Measurements from ENCODE around the gene TMEM72. TPM values are rescaled to one million over a fixed set of nuclear protein-coding genes. Genes with fewer than 3 reads are reported as not detected.
A peak's percentile ranks its signal among the peaks of the same experiment; 100 is the strongest.

The TMEM72 gene
- total RNA-seq, result not detected in 2 replicates

- H3K4me2 ChIP-seq (ENCODE audit: insufficient read depth, low read length), result no peak within 1 kb of the TSS
- no peaks in the 10 kb centered on the region for H4K20me1 ChIP-seq (ENCODE audit: insufficient read depth, low read length)
- no peak for TF ChIP-seq CTCF (IDR thresholded peaks at IDR 0.05; ENCODE audit: extremely low read depth, low read depth, low read length)
- no peaks in the 10 kb centered on the region for H3K4me1 ChIP-seq (ENCODE audit: insufficient read depth, low read length)
- no peak for DNase-seq (ENCODE audit: insufficient read length, low spot score, missing footprints)
- no peak within 1 kb of the TSS for H3K4me3 ChIP-seq (ENCODE audit: insufficient read depth, low read length)
- H3K79me2 ChIP-seq (ENCODE audit: insufficient read depth, low read length), result no peaks in the 10 kb centered on the region
- peaks cover 23% of the 10 kb centered on the region for H3K27me3 ChIP-seq (ENCODE audit: insufficient read depth, low read length)
- no peak within 1 kb of the TSS for H3K27ac ChIP-seq (ENCODE audit: low read depth, low read length)
- no peak within 1 kb of the TSS for H2AFZ ChIP-seq (ENCODE audit: low read length)
- no peaks in the 10 kb centered on the region for H3K36me3 ChIP-seq (ENCODE audit: insufficient read depth, low read length)
- no peaks in the 10 kb centered on the region for H3K9me3 ChIP-seq (ENCODE audit: low read depth, low read length)
These were observed at the start of gene TMEM72 for GRCh38 chr10:44911081-44911540. TMEM72 (plus strand) TSS chr10:44911337; CDS start chr10:44911513, 176 bp downstream.

GRCh38 chr10:44862006-44862751 lies 49.0 kb upstream of the TMEM72 start:
- Histone ChIP-seq H3K27ac (ENCODE audit: low read depth, low read length) (peak overlapping the region; percentile 84), H3K4me3 (ENCODE audit: insufficient read depth, low read length) (no peak overlapping the region), H3K79me2 (ENCODE audit: insufficient read depth, low read length) (no peaks in the 10 kb centered on the region), H3K36me3 (ENCODE audit: insufficient read depth, low read length) (no peaks in the 10 kb centered on the region), H3K4me2 (ENCODE audit: insufficient read depth, low read length) (no peak overlapping the region), H4K20me1 (ENCODE audit: insufficient read depth, low read length) (no peaks in the 10 kb centered on the region), H3K9me3 (ENCODE audit: low read depth, low read length) (no peaks in the 10 kb centered on the region), H3K4me1 (ENCODE audit: insufficient read depth, low read length) (peaks cover 41% of the 10 kb centered on the region), H2AFZ (ENCODE audit: low read length) (peak overlapping the region; percentile 5), H3K27me3 (ENCODE audit: insufficient read depth, low read length) (peaks cover 2% of the 10 kb centered on the region)
- DNase-seq (ENCODE audit: insufficient read length, low spot score, missing footprints), result no peak
- no peak for TF ChIP-seq CTCF (IDR thresholded peaks at IDR 0.05; ENCODE audit: extremely low read depth, low read depth, low read length)

- no peak overlapping the region for H3K4me3 ChIP-seq (ENCODE audit: insufficient read depth, low read length)
- H3K4me2 ChIP-seq (ENCODE audit: insufficient read depth, low read length), result no peak overlapping the region
- no peak overlapping the region for H3K27ac ChIP-seq (ENCODE audit: low read depth, low read length)
- peaks cover 2% of the 10 kb centered on the region for H3K27me3 ChIP-seq (ENCODE audit: insufficient read depth, low read length)
- peaks cover 34% of the 10 kb centered on the region for H3K4me1 ChIP-seq (ENCODE audit: insufficient read depth, low read length)
- no peaks in the 10 kb centered on the region for H3K79me2 ChIP-seq (ENCODE audit: insufficient read depth, low read length)
- no peak for TF ChIP-seq CTCF (IDR thresholded peaks at IDR 0.05; ENCODE audit: extremely low read depth, low read depth, low read length)
- H3K36me3 ChIP-seq (ENCODE audit: insufficient read depth, low read length), result no peaks in the 10 kb centered on the region
- H2AFZ ChIP-seq (ENCODE audit: low read length), result no peak overlapping the region
- H4K20me1 ChIP-seq (ENCODE audit: insufficient read depth, low read length), result no peaks in the 10 kb centered on the region
- no peak for DNase-seq (ENCODE audit: insufficient read length, low spot score, missing footprints)
- no peaks in the 10 kb centered on the region for H3K9me3 ChIP-seq (ENCODE audit: low read depth, low read length)
These were observed 48.2 kb upstream of the TMEM72 start for GRCh38 chr10:44862924-44863323.

- no peak for DNase-seq (ENCODE audit: insufficient read length, low spot score, missing footprints)
- no peak for TF ChIP-seq CTCF (IDR thresholded peaks at IDR 0.05; ENCODE audit: extremely low read depth, low read depth, low read length)
- H3K4me1 ChIP-seq (ENCODE audit: insufficient read depth, low read length), result peaks cover 30% of the 10 kb centered on the region
These were observed 47.6 kb upstream of the TMEM72 start for GRCh38 chr10:44863344-44864047.

More at GRCh38 chr10:44863344-44864047, 47.6 kb upstream of the TMEM72 start:
- H3K36me3 ChIP-seq (ENCODE audit: insufficient read depth, low read length), result no peaks in the 10 kb centered on the region
- H2AFZ ChIP-seq (ENCODE audit: low read length), result peak overlapping the region; percentile 87
- H3K4me2 ChIP-seq (ENCODE audit: insufficient read depth, low read length), result peak overlapping the region; percentile 78
- no peak overlapping the region for H3K27ac ChIP-seq (ENCODE audit: low read depth, low read length)
- no peaks in the 10 kb centered on the region for H4K20me1 ChIP-seq (ENCODE audit: insufficient read depth, low read length)
- no peaks in the 10 kb centered on the region for H3K9me3 ChIP-seq (ENCODE audit: low read depth, low read length)
- peak overlapping the region; percentile 72 for H3K4me3 ChIP-seq (ENCODE audit: insufficient read depth, low read length)
- no peaks in the 10 kb centered on the region for H3K79me2 ChIP-seq (ENCODE audit: insufficient read depth, low read length)
- peaks cover 2% of the 10 kb centered on the region for H3K27me3 ChIP-seq (ENCODE audit: insufficient read depth, low read length)

Data from osteoblast (primary cell).